Measurements from ENCODE around the gene VSTM4. TPM values are rescaled to one million over a fixed set of nuclear protein-coding genes. Genes with fewer than 3 reads are reported as not detected.

Gene VSTM4
- total and polyA plus RNA-seq, 2 donors (not counting 1 experiment from before 2014, with no cell fraction given) = 8.1 to 27.9 TPM

- no peak overlapping the region for H3K9ac ChIP-seq (ENCODE audit: insufficient read depth, low read length)
- no peaks in the 10 kb centered on the region for H3K27me3 ChIP-seq (ENCODE audit: control insufficient read depth, insufficient read depth, low read length)
- H3K36me3 ChIP-seq (ENCODE audit: control insufficient read depth, insufficient read depth, low read length) = no peaks in the 10 kb centered on the region
- no peaks in the 10 kb centered on the region for H3K9me3 ChIP-seq (ENCODE audit: control insufficient read depth, insufficient read depth, low read depth, low read length)
- H2AFZ ChIP-seq (ENCODE audit: low read length) = no peak overlapping the region
- H3K79me2 ChIP-seq (ENCODE audit: control insufficient read depth, insufficient read depth, low read length) = no peaks in the 10 kb centered on the region
- no peak for DNase-seq (ENCODE audit: low read depth in 2 of 2)
- no peaks in the 10 kb centered on the region for H4K20me1 ChIP-seq (ENCODE audit: control insufficient read depth, extremely low read depth, insufficient read depth, low read length)
- no peak overlapping the region for H3K27ac ChIP-seq (ENCODE audit: insufficient read depth, low read length)
- H3K4me3 ChIP-seq (replicated peaks in 1 of 4; ENCODE audit: control extremely low read depth in 1 of 4, insufficient read depth in 1 of 4, low read depth in 3 of 4, low read length in 4 of 4) = no peak overlapping the region
- no peak overlapping the region for H3K4me2 ChIP-seq (ENCODE audit: extremely low read depth, insufficient read depth, low read length)
- H3K4me1 ChIP-seq (ENCODE audit: control insufficient read depth, extremely low read depth, insufficient read depth, low read length) = no peaks in the 10 kb centered on the region
- TF ChIP-seq EZH2 (IDR thresholded peaks at IDR 0.05; ENCODE audit: low read length, missing control alignments) (no peak), CTCF (conservative IDR thresholded peaks at IDR 0.05 in 1 of 2, IDR thresholded peaks at IDR 0.05 in 1 of 2; ENCODE audit: low read depth in 1 of 2, low read length in 2 of 2) (no peak)
These were observed 102.7 kb downstream of the VSTM4 start for GRCh38 chr10:49012603-49013002.

GRCh38 chr10:49011756-49012155, 103.6 kb downstream of the VSTM4 start:
- no peaks in the 10 kb centered on the region for H3K4me1 ChIP-seq (ENCODE audit: control insufficient read depth, extremely low read depth, insufficient read depth, low read length)
- H3K36me3 ChIP-seq (ENCODE audit: control insufficient read depth, insufficient read depth, low read length) = no peaks in the 10 kb centered on the region
- no peak overlapping the region for H3K27ac ChIP-seq (ENCODE audit: insufficient read depth, low read length)
- H3K79me2 ChIP-seq (ENCODE audit: control insufficient read depth, insufficient read depth, low read length) = no peaks in the 10 kb centered on the region
- H4K20me1 ChIP-seq (ENCODE audit: control insufficient read depth, extremely low read depth, insufficient read depth, low read length) = no peaks in the 10 kb centered on the region
- no peak overlapping the region for H2AFZ ChIP-seq (ENCODE audit: low read length)
- no peak overlapping the region for H3K4me3 ChIP-seq (replicated peaks in 1 of 4; ENCODE audit: control extremely low read depth in 1 of 4, insufficient read depth in 1 of 4, low read depth in 3 of 4, low read length in 4 of 4)
- no peak for TF ChIP-seq CTCF (conservative IDR thresholded peaks at IDR 0.05 in 1 of 2, IDR thresholded peaks at IDR 0.05 in 1 of 2; ENCODE audit: low read depth in 1 of 2, low read length in 2 of 2)
- no peak overlapping the region for H3K9ac ChIP-seq (ENCODE audit: insufficient read depth, low read length)
- H3K9me3 ChIP-seq (ENCODE audit: control insufficient read depth, insufficient read depth, low read depth, low read length) = no peaks in the 10 kb centered on the region
- no peak overlapping the region for H3K4me2 ChIP-seq (ENCODE audit: extremely low read depth, insufficient read depth, low read length)
- no peaks in the 10 kb centered on the region for H3K27me3 ChIP-seq (ENCODE audit: control insufficient read depth, insufficient read depth, low read length)
- DNase-seq (ENCODE audit: low read depth in 2 of 2) = no peak

GRCh38 chr10:49010865-49011264, 104.5 kb downstream of the VSTM4 start:
- Histone ChIP-seq H3K9ac (ENCODE audit: insufficient read depth, low read length) (no peak overlapping the region), H3K9me3 (ENCODE audit: control insufficient read depth, insufficient read depth, low read depth, low read length) (no peaks in the 10 kb centered on the region), H3K4me1 (ENCODE audit: control insufficient read depth, extremely low read depth, insufficient read depth, low read length) (no peaks in the 10 kb centered on the region), H3K27me3 (ENCODE audit: control insufficient read depth, insufficient read depth, low read length) (no peaks in the 10 kb centered on the region), H3K79me2 (ENCODE audit: control insufficient read depth, insufficient read depth, low read length) (no peaks in the 10 kb centered on the region), H4K20me1 (ENCODE audit: control insufficient read depth, extremely low read depth, insufficient read depth, low read length) (no peaks in the 10 kb centered on the region), H3K4me2 (ENCODE audit: extremely low read depth, insufficient read depth, low read length) (no peak overlapping the region), H3K27ac (ENCODE audit: insufficient read depth, low read length) (no peak overlapping the region), H2AFZ (ENCODE audit: low read length) (no peak overlapping the region), H3K36me3 (ENCODE audit: control insufficient read depth, insufficient read depth, low read length) (no peaks in the 10 kb centered on the region), H3K4me3 (replicated peaks in 1 of 4; ENCODE audit: control extremely low read depth in 1 of 4, insufficient read depth in 1 of 4, low read depth in 3 of 4, low read length in 4 of 4) (no peak overlapping the region)
- TF ChIP-seq CTCF (conservative IDR thresholded peaks at IDR 0.05 in 1 of 2, IDR thresholded peaks at IDR 0.05 in 1 of 2; ENCODE audit: low read depth in 1 of 2, low read length in 2 of 2) (no peak), EZH2 (IDR thresholded peaks at IDR 0.05; ENCODE audit: low read length, missing control alignments) (no peak)
- no peak for DNase-seq (ENCODE audit: low read depth in 2 of 2)
